Activated T-cell treated with anti-CD3 and anti-CD28 coated beads, Interleukin-2, amount 50 U/mL, for 72 hours (primary cell): ENCODE results near the gene ANGEL2. TPM values are rescaled to one million over a fixed set of nuclear protein-coding genes. Genes with fewer than 3 reads are reported as not detected.

Experiments used
- ATAC-seq, 2 donors: fragments of 150-1000 bp; cut with Tn5 transposase; replicated peaks in 1 of 2; 2 replicates each; pipeline ENCODE4 v1.10.0; 2021; ENCODE audit warnings: moderate library complexity in 2 of 2, mild to moderate bottlenecking in 1 of 2
- DNase-seq, 2 donors: peaks; one replicate each; pipeline ENCODE4 v3.0.0; 2021 to 2022; ENCODE audit warnings: mixed read lengths in 1 of 2
- H3K27ac Mint-ChIP-seq: one replicate; pipeline ENCODE4 v1.8.0; 2022; ENCODE audit warnings: mild to moderate bottlenecking, moderate library complexity, mixed read lengths
- H3K27me3 Mint-ChIP-seq: one replicate; pipeline ENCODE4 v1.8.0; 2022; ENCODE audit warnings: low read depth, mixed read lengths
- H3K36me3 Mint-ChIP-seq, 2 donors: one replicate each; pipeline ENCODE4 v1.8.0; 2022; ENCODE audit warnings: mixed read lengths in 2 of 2, mild to moderate bottlenecking in 1 of 2; ENCODE audit not compliant: insufficient read depth in 2 of 2
- H3K4me1 Mint-ChIP-seq: one replicate; pipeline ENCODE4 v1.8.0; 2022; ENCODE audit warnings: low read depth, mixed read lengths
- H3K4me3 Mint-ChIP-seq, 2 donors: one replicate each; pipeline ENCODE4 v1.8.0; 2022; ENCODE audit warnings: mild to moderate bottlenecking in 2 of 2, mixed read lengths in 2 of 2, moderate library complexity in 2 of 2
- H3K9me3 Mint-ChIP-seq, 2 donors: one replicate each; pipeline ENCODE4 v1.8.0; 2022; ENCODE audit warnings: mixed read lengths in 2 of 2
- total RNA-seq, 2 donors: library from RNA; stranded (reverse); gene quantifications; one replicate each; pipeline ENCODE4 v1.2.3, GENCODE V29; 2022

ANGEL2 gene
- total RNA-seq, 2 donors from 2014 or later: 56.2 to 57.9 TPM

GRCh38 chr1:212964102-212964501 lies 51.6 kb downstream of the ANGEL2 start:
- Mint-ChIP-seq H3K27ac (no peak overlapping the region), H3K36me3 (no peaks in the 10 kb centered on the region), H3K4me3 (no peak overlapping the region), H3K9me3 (no peaks in the 10 kb centered on the region), H3K4me1 (no peaks in the 10 kb centered on the region), H3K27me3 (peaks cover 24% of the 10 kb centered on the region)
- DNase-seq (no peak), ATAC-seq (no peak)

- ATAC-seq (no peak), DNase-seq (no peak)
- no peak overlapping the region for H3K27ac Mint-ChIP-seq
- no peaks in the 10 kb centered on the region for H3K4me1 Mint-ChIP-seq
- H3K27me3 Mint-ChIP-seq: peaks cover 17% of the 10 kb centered on the region
- no peaks in the 10 kb centered on the region for H3K36me3 Mint-ChIP-seq
- no peaks in the 10 kb centered on the region for H3K9me3 Mint-ChIP-seq
- no peak overlapping the region for H3K4me3 Mint-ChIP-seq
Measured at GRCh38 chr1:212962509-212962908, 53.2 kb downstream of the ANGEL2 start.

- DNase-seq: no peak
- H3K36me3 Mint-ChIP-seq: no peaks in the 10 kb centered on the region
- H3K4me3 Mint-ChIP-seq: no peak overlapping the region
- no peak for ATAC-seq
- H3K9me3 Mint-ChIP-seq: no peaks in the 10 kb centered on the region
- no peak overlapping the region for H3K27ac Mint-ChIP-seq
- no peaks in the 10 kb centered on the region for H3K4me1 Mint-ChIP-seq
- H3K27me3 Mint-ChIP-seq: peaks cover 6% of the 10 kb centered on the region
Measured at GRCh38 chr1:212960932-212961331, 54.7 kb downstream of the ANGEL2 start.

- Mint-ChIP-seq H3K27me3 (no peaks in the 10 kb centered on the region), H3K9me3 (no peaks in the 10 kb centered on the region), H3K4me1 (no peaks in the 10 kb centered on the region), H3K4me3 (no peak overlapping the region), H3K27ac (no peak overlapping the region), H3K36me3 (no peaks in the 10 kb centered on the region)
- ATAC-seq (no peak), DNase-seq (no peak)
Measured at GRCh38 chr1:212959266-212960220, 56.1 kb downstream of the ANGEL2 start.

GRCh38 chr1:212958175-212958574 lies 57.5 kb downstream of the ANGEL2 start:
- H3K4me1 Mint-ChIP-seq: no peaks in the 10 kb centered on the region
- ATAC-seq (no peak), DNase-seq (no peak)
- no peak overlapping the region for H3K4me3 Mint-ChIP-seq
- H3K27ac Mint-ChIP-seq: no peak overlapping the region
- H3K9me3 Mint-ChIP-seq: no peaks in the 10 kb centered on the region
- H3K36me3 Mint-ChIP-seq: no peaks in the 10 kb centered on the region
- peaks cover 13% of the 10 kb centered on the region for H3K27me3 Mint-ChIP-seq

GRCh38 chr1:212957546-212957945 lies 58.1 kb downstream of the ANGEL2 start:
- Mint-ChIP-seq H3K9me3 (no peaks in the 10 kb centered on the region), H3K4me1 (no peaks in the 10 kb centered on the region), H3K27ac (no peak overlapping the region), H3K4me3 (no peak overlapping the region), H3K27me3 (peaks cover 19% of the 10 kb centered on the region), H3K36me3 (no peaks in the 10 kb centered on the region)
- ATAC-seq (no peak), DNase-seq (no peak)

- no peak overlapping the region for H3K27ac Mint-ChIP-seq
- peaks cover under 1% of the 10 kb centered on the region for H3K4me1 Mint-ChIP-seq
- no peaks in the 10 kb centered on the region for H3K36me3 Mint-ChIP-seq
- no peak for ATAC-seq
- DNase-seq: no peak
- H3K27me3 Mint-ChIP-seq: peaks cover 28% of the 10 kb centered on the region
- H3K9me3 Mint-ChIP-seq: no peaks in the 10 kb centered on the region
- no peak overlapping the region for H3K4me3 Mint-ChIP-seq
Measured at GRCh38 chr1:212955961-212956620, 59.6 kb downstream of the ANGEL2 start.

- no peak overlapping the region for H3K4me3 Mint-ChIP-seq
- H3K27ac Mint-ChIP-seq: no peak overlapping the region
- DNase-seq (no peak), ATAC-seq (no peak)
- no peaks in the 10 kb centered on the region for H3K9me3 Mint-ChIP-seq
- no peaks in the 10 kb centered on the region for H3K36me3 Mint-ChIP-seq
- peaks cover 8% of the 10 kb centered on the region for H3K4me1 Mint-ChIP-seq
- peaks cover 31% of the 10 kb centered on the region for H3K27me3 Mint-ChIP-seq
Measured at GRCh38 chr1:212955098-212955497, 60.6 kb downstream of the ANGEL2 start.

- H3K27ac Mint-ChIP-seq: no peak overlapping the region
- peaks cover 37% of the 10 kb centered on the region for H3K27me3 Mint-ChIP-seq
- DNase-seq (no peak), ATAC-seq (no peak)
- H3K4me3 Mint-ChIP-seq: no peak overlapping the region
- H3K9me3 Mint-ChIP-seq: no peaks in the 10 kb centered on the region
- H3K36me3 Mint-ChIP-seq: no peaks in the 10 kb centered on the region
- peaks cover 10% of the 10 kb centered on the region for H3K4me1 Mint-ChIP-seq
Measured at GRCh38 chr1:212954514-212954913, 61.2 kb downstream of the ANGEL2 start.

- H3K36me3 Mint-ChIP-seq: no peaks in the 10 kb centered on the region
- DNase-seq: no peak
- H3K4me1 Mint-ChIP-seq: peaks cover 10% of the 10 kb centered on the region
- no peak overlapping the region for H3K27ac Mint-ChIP-seq
- peaks cover 49% of the 10 kb centered on the region for H3K27me3 Mint-ChIP-seq
- peaks cover under 1 to 3% of the 10 kb centered on the region in 2 donors for H3K9me3 Mint-ChIP-seq
- no peak for ATAC-seq
- H3K4me3 Mint-ChIP-seq: no peak overlapping the region
Measured at GRCh38 chr1:212953321-212953720, 62.3 kb downstream of the ANGEL2 start.

- Mint-ChIP-seq H3K4me1 (peaks cover 10% of the 10 kb centered on the region), H3K9me3 (peaks cover 2 to 3% of the 10 kb centered on the region in 2 donors), H3K36me3 (no peaks in the 10 kb centered on the region), H3K27ac (no peak overlapping the region), H3K27me3 (peaks cover 52% of the 10 kb centered on the region), H3K4me3 (no peak overlapping the region)
- DNase-seq: no peak
- ATAC-seq: no peak
Measured at GRCh38 chr1:212952641-212952976, 63.1 kb downstream of the ANGEL2 start.

- DNase-seq (no peak), ATAC-seq (no peak)
- no peak overlapping the region for H3K27ac Mint-ChIP-seq
- peaks cover 2 to 3% of the 10 kb centered on the region in 2 donors for H3K9me3 Mint-ChIP-seq
- peak overlapping the region; percentile 19 to 62 for H3K4me3 Mint-ChIP-seq
- H3K27me3 Mint-ChIP-seq: peaks cover 52% of the 10 kb centered on the region
- H3K36me3 Mint-ChIP-seq: no peaks in the 10 kb centered on the region
- H3K4me1 Mint-ChIP-seq: peaks cover 10% of the 10 kb centered on the region
Measured at GRCh38 chr1:212951947-212952640, 63.6 kb downstream of the ANGEL2 start.
